ENCODE measurements around the gene ATP13A3. TPM values are rescaled to one million over a fixed set of nuclear protein-coding genes. Genes with fewer than 3 reads are reported as not detected.

ATP13A3 gene
- total RNA-seq, 1 experiment from 2014 or later = 78.3 TPM

GRCh38 chr3:194418671-194419070 is 68.1 kb downstream of the ATP13A3 start:
- Mint-ChIP-seq H3K4me1 (no peaks in the 10 kb centered on the region), H3K27ac (no peak overlapping the region), H3K27me3 (ENCODE audit: low read depth) (no peaks in the 10 kb centered on the region), H3K4me3 (no peak overlapping the region), H3K9me3 (no peaks in the 10 kb centered on the region), H3K36me3 (peaks cover 22% of the 10 kb centered on the region)
- CTCF ChIA-PET = no interaction called here
- ATAC-seq (no peak), DNase-seq (ENCODE audit: low spot score) (no peak)
- POLR2A ChIA-PET = no interaction called here
- TF ChIP-seq FOXP1 (CRISPR knock-in tag; IDR thresholded peaks at IDR 0.05; ENCODE audit: borderline replicate concordance) (no peak), RELA (CRISPR knock-in tag; IDR thresholded peaks at IDR 0.05; ENCODE audit: borderline replicate concordance) (no peak), E2F1 (CRISPR knock-in tag; IDR thresholded peaks at IDR 0.05) (no peak), PRDM15 (CRISPR knock-in tag; IDR thresholded peaks at IDR 0.05) (no peak), ZBTB21 (CRISPR knock-in tag; IDR thresholded peaks at IDR 0.05; ENCODE audit: borderline replicate concordance) (no peak), MLX (CRISPR knock-in tag; IDR thresholded peaks at IDR 0.05) (no peak), ZNF532 (CRISPR knock-in tag; IDR thresholded peaks at IDR 0.05; ENCODE audit: borderline replicate concordance) (no peak), ERG (CRISPR knock-in tag; IDR thresholded peaks at IDR 0.05) (no peak), NR2C2 (CRISPR knock-in tag; IDR thresholded peaks at IDR 0.05) (no peak), ATF6 (CRISPR knock-in tag; IDR thresholded peaks at IDR 0.05) (no peak), NR3C1 (CRISPR knock-in tag; conservative IDR thresholded peaks at IDR 0.05; ENCODE audit: low read depth) (no peak), CTCF (IDR thresholded peaks at IDR 0.05) (no peak)

Measured in WTC11 (cell line).